SK-N-SH (cell line): ENCODE results near the gene SARDH. TPM values are rescaled to one million over a fixed set of nuclear protein-coding genes. Genes with fewer than 3 reads are reported as not detected.

ENCODE experiments used
- CTCF ChIA-PET: fragments of 300-600, 350-600 bp; formaldehyde crosslinking; extraction: SDS; loops from one replicate; lab custom pipeline; 2021; lab: Yijun Ruan, JAX
- POLR2A ChIA-PET: fragments of 350-600 bp; sonication (Branson Sonifier 250); formaldehyde crosslinking; extraction: SDS; loops from one replicate; lab custom pipeline; 2020; ENCODE audit warnings: antibody characterized with exemption, inconsistent platforms; lab: Yijun Ruan, JAX
- DNase-seq: peaks from one replicate; pipeline ENCODE4 v3.0.0; 2012
- H2AFZ ChIP-seq: fragments of 200-600 bp; sonication (generic); 2 replicates; pipeline ENCODE4 v1.8.1; 2016; ENCODE audit warnings: antibody characterized with exemption, mild to moderate bottlenecking, low read depth
- H3F3A ChIP-seq: fragments of 200-600 bp; sonication (generic); replicated peaks from 2 replicates; pipeline ENCODE3; 2016; ENCODE audit warnings: antibody characterized with exemption, mild to moderate bottlenecking; ENCODE audit not compliant: insufficient read depth
- H3K27ac ChIP-seq, 2 experiments: fragments of 200-500 bp in 1 of 2; fragments of 200-600 bp in 1 of 2; sonication (Bioruptor generic) in 1 of 2; sonication (generic), shearing (Covaris generic) in 1 of 2; 2 replicates each; pipeline versions ENCODE4 v1.5.1 to v1.6.1; 2014 to 2016; ENCODE audit warnings: low read depth in 2 of 2, inconsistent platforms in 1 of 2, low read length in 1 of 2, mild to moderate bottlenecking in 1 of 2, mixed read lengths in 1 of 2
- H3K27me3 ChIP-seq: fragments of 200-600 bp; sonication (generic), shearing (Covaris generic); 2 replicates; pipeline ENCODE4 v1.6.1; 2016; ENCODE audit warnings: mixed run types; ENCODE audit not compliant: insufficient read depth
- H3K36me3 ChIP-seq, 2 experiments: fragments of 200-500 bp in 1 of 2; fragments of 200-600 bp in 1 of 2; sonication (Bioruptor generic) in 1 of 2; sonication (generic) in 1 of 2; replicated peaks in 1 of 2; 2 replicates each; pipeline versions ENCODE3 to v1.5.1; 2014 to 2016; ENCODE audit warnings: low read length in 1 of 2, mild to moderate bottlenecking in 1 of 2; ENCODE audit not compliant: insufficient read depth in 2 of 2, control insufficient read depth in 1 of 2
- H3K4me1 ChIP-seq, 2 experiments: fragments of 200-500 bp in 1 of 2; fragments of 200-600 bp in 1 of 2; sonication (Bioruptor generic) in 1 of 2; sonication (generic), shearing (Covaris generic) in 1 of 2; 2 replicates each; pipeline versions ENCODE4 v1.5.1 to v1.6.1; 2014 to 2016; ENCODE audit warnings: low read depth in 1 of 2, low read length in 1 of 2, mixed run types in 1 of 2; ENCODE audit not compliant: insufficient read depth in 2 of 2, control insufficient read depth in 1 of 2
- H3K4me2 ChIP-seq: fragments of 200-600 bp; sonication (generic), shearing (Covaris generic); 2 replicates; pipeline ENCODE4 v1.6.1; 2017; ENCODE audit warnings: mixed run types
- H3K4me3 ChIP-seq, 2 experiments: fragments of 200-500 bp in 1 of 2; fragments of 200-600 bp in 1 of 2; sonication (Bioruptor generic) in 1 of 2; sonication (generic), shearing (Covaris generic) in 1 of 2; 2 replicates each; pipeline versions ENCODE4 v1.5.1 to v1.8.1; 2014 to 2016; ENCODE audit warnings: low read depth in 2 of 2, inconsistent platforms in 1 of 2, low read length in 1 of 2, mild to moderate bottlenecking in 1 of 2, mixed read lengths in 1 of 2, moderate library complexity in 1 of 2
- H3K79me2 ChIP-seq: fragments of 200-600 bp; sonication (generic); 2 replicates; pipeline ENCODE4 v1.8.1; 2017; ENCODE audit warnings: mild to moderate bottlenecking; ENCODE audit not compliant: insufficient read depth
- H3K9ac ChIP-seq: fragments of 200-600 bp; sonication (generic); 2 replicates; pipeline ENCODE4 v1.6.1; 2017; ENCODE audit warnings: mixed run types
- H3K9me2 ChIP-seq: fragments of 200-600 bp; sonication (generic); 2 replicates; pipeline ENCODE4 v1.6.1; 2017; ENCODE audit warnings: mixed run types
- H3K9me3 ChIP-seq: fragments of 200-600 bp; sonication (generic); 2 replicates; pipeline ENCODE4 v1.6.1; 2017; ENCODE audit warnings: mixed run types, mild to moderate bottlenecking, moderate library complexity
- H4K20me1 ChIP-seq: fragments of 200-600 bp; sonication (generic); 2 replicates; pipeline ENCODE4 v1.6.1; 2017; ENCODE audit warnings: mild to moderate bottlenecking, mixed run types; ENCODE audit not compliant: insufficient read depth
- CHD2 ChIP-seq: fragments of 150-350 bp; IDR thresholded peaks from 2 replicates; pipeline ENCODE4 v1.6.1; 2018; ENCODE audit warnings: low read length; ENCODE audit not compliant: partially characterized antibody
- EP300 ChIP-seq, 2 experiments: IDR thresholded peaks; 2 replicates each; pipeline versions ENCODE4 v1.4.0 to v1.6.1; 2012; ENCODE audit warnings: borderline replicate concordance in 1 of 2, low read depth in 1 of 2, low read length in 1 of 2
- FOSL2 ChIP-seq: IDR thresholded peaks from 2 replicates; pipeline ENCODE4 v1.4.0; 2012; ENCODE audit warnings: low read depth, mild to moderate bottlenecking, moderate library complexity, borderline replicate concordance
- FOXJ3 ChIP-seq: sonication (generic); formaldehyde crosslinking; IDR thresholded peaks from 2 replicates; pipeline ENCODE4 v1.5.1; 2020; ENCODE audit warnings: mild to moderate bottlenecking, missing genetic modification reagents
- GABPA ChIP-seq: IDR thresholded peaks from 2 replicates; pipeline ENCODE4 v1.4.0; 2012; ENCODE audit warnings: low read depth, mild to moderate bottlenecking
- MEF2A ChIP-seq: IDR thresholded peaks from 2 replicates; pipeline ENCODE4 v1.4.0; 2012; ENCODE audit warnings: low read depth, borderline replicate concordance
- RAD21 ChIP-seq: IDR thresholded peaks from 2 replicates; pipeline ENCODE4 v1.6.1; 2012; ENCODE audit warnings: mild to moderate bottlenecking, low read length
- RXRA ChIP-seq: IDR thresholded peaks from 2 replicates; pipeline ENCODE4 v1.4.0; 2012; ENCODE audit warnings: low read depth, mild to moderate bottlenecking, borderline replicate concordance
- SIN3A ChIP-seq: IDR thresholded peaks from 2 replicates; pipeline ENCODE4 v1.6.1; 2012; ENCODE audit warnings: low read depth, mild to moderate bottlenecking, low read length, moderate library complexity, borderline replicate concordance
- TCF12 ChIP-seq: IDR thresholded peaks from 2 replicates; pipeline ENCODE4 v1.4.0; 2012
- TEAD4 ChIP-seq: IDR thresholded peaks from 2 replicates; pipeline ENCODE4 v1.4.0; 2012; ENCODE audit warnings: mild to moderate bottlenecking, borderline replicate concordance; ENCODE audit not compliant: insufficient read depth
- YY1 ChIP-seq: IDR thresholded peaks from 2 replicates; pipeline ENCODE4 v1.4.0; 2012; ENCODE audit warnings: low read depth, mild to moderate bottlenecking
- WGBS: methylation state at CpG from one replicate; pipeline ENCODE4 v1.1.6; 2017; ENCODE audit warnings: low lambda C conversion rate; 5-methylcytosine and 5-hydroxymethylcytosine counted together
- polyA plus RNA-seq, 3 experiments: library from polyadenylated mRNA; depleted of rRNA; stranded (reverse); fragments of >200 nt; gene quantifications; 2 replicates each; pipeline ENCODE4 v1.2.3, GENCODE V29; 2012
- TF ChIP-seq, protein P1 (sequence below): fragments of 200-600 bp; sonication (generic); IDR thresholded peaks from 2 replicates; pipeline ENCODE4 v1.6.1; 2017; ENCODE audit warnings: antibody characterized with exemption, mild to moderate bottlenecking, moderate library complexity
- TF ChIP-seq, protein P2 (sequence below): fragments of 150-350 bp; IDR thresholded peaks from 2 replicates; pipeline ENCODE4 v1.6.1; 2017; ENCODE audit warnings: antibody characterized with exemption, low read length, low read depth, borderline replicate concordance
- TF ChIP-seq, protein P3 (sequence below): IDR thresholded peaks from 2 replicates; pipeline ENCODE4 v1.6.1; 2012; ENCODE audit warnings: mild to moderate bottlenecking, low read depth, low read length, moderate library complexity

SARDH gene
- polyA plus RNA-seq, 1 of the 3 experiments (the other 2 are of a cell fraction), result 5.9 TPM

DNA sequence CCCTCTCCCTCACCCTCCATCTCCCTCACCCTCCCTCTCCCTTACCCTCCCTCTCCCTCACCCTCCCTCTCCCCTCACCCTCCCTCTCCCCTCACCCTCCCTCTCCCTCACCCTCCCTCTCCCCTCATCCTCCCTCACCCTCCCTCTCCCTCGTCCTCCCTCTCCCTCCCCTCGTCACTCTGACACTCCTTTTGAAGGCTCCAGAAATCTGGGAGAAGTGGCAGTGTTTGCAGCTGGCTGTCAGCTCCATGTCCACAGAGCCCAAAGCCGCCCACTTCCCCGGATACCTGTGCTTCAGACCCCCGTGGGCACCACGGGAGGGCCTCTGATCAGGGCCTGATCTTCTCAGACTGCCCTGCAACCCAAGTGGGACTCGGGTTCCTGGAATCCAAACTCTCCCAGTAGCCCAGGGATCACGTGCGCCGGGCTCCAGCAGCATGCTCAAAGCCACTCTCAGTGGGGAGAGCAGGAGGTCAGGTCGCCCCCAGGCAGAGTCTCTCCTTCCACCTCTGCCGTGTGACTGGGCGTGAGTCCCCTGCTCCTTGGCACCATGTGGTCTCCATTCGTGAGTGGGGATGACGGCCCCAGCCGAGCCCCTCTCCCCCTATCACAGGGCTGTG lies 68.9 kb downstream of the SARDH start:
- H3K27ac ChIP-seq, result peak overlapping the region in 1 of 2 experiments; percentile 34; a peak in 1 of 4 replicates
- H3K4me3 ChIP-seq, result no peak overlapping the region
- no peak overlapping the region for H3K9ac ChIP-seq
- WGBS, result 73% methylated on average over 14 of the region's 16 CpGs
- H3K9me2 ChIP-seq, result no peaks in the 10 kb centered on the region
- H3K9me3 ChIP-seq, result no peaks in the 10 kb centered on the region
- no peaks in the 10 kb centered on the region for H3K79me2 ChIP-seq
- no peak overlapping the region for H2AFZ ChIP-seq
- peaks cover 0 to 32% of the 10 kb centered on the region in 2 experiments; a peak in 1 of 4 replicates for H3K4me1 ChIP-seq
- no peaks in the 10 kb centered on the region for H3K36me3 ChIP-seq
- ChIA-PET POLR2A (no interaction called here), CTCF (no interaction called here)
- H3F3A ChIP-seq, result no peaks in the 10 kb centered on the region
- H3K4me2 ChIP-seq, result no peak overlapping the region
- no peaks in the 10 kb centered on the region for H3K27me3 ChIP-seq
- no peak for DNase-seq
- TF ChIP-seq, protein P1, sequence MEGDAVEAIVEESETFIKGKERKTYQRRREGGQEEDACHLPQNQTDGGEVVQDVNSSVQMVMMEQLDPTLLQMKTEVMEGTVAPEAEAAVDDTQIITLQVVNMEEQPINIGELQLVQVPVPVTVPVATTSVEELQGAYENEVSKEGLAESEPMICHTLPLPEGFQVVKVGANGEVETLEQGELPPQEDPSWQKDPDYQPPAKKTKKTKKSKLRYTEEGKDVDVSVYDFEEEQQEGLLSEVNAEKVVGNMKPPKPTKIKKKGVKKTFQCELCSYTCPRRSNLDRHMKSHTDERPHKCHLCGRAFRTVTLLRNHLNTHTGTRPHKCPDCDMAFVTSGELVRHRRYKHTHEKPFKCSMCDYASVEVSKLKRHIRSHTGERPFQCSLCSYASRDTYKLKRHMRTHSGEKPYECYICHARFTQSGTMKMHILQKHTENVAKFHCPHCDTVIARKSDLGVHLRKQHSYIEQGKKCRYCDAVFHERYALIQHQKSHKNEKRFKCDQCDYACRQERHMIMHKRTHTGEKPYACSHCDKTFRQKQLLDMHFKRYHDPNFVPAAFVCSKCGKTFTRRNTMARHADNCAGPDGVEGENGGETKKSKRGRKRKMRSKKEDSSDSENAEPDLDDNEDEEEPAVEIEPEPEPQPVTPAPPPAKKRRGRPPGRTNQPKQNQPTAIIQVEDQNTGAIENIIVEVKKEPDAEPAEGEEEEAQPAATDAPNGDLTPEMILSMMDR, result no peak
- TF ChIP-seq RAD21 (no peak), CHD2 (no peak), RXRA (no peak), TEAD4 (no peak), SIN3A (no peak), TCF12 (no peak), FOSL2 (no peak), YY1 (no peak), FOXJ3 (CRISPR knock-in tag) (no peak), MEF2A (no peak), EP300 (IDR thresholded peaks at IDR 0.05; ENCODE audit: borderline replicate concordance in 1 of 2, low read depth in 1 of 2, low read length in 1 of 2) (no peak), GABPA (no peak)
- TF ChIP-seq, protein P2, sequence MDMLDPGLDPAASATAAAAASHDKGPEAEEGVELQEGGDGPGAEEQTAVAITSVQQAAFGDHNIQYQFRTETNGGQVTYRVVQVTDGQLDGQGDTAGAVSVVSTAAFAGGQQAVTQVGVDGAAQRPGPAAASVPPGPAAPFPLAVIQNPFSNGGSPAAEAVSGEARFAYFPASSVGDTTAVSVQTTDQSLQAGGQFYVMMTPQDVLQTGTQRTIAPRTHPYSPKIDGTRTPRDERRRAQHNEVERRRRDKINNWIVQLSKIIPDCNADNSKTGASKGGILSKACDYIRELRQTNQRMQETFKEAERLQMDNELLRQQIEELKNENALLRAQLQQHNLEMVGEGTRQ, result no peak
- TF ChIP-seq, protein P3, sequence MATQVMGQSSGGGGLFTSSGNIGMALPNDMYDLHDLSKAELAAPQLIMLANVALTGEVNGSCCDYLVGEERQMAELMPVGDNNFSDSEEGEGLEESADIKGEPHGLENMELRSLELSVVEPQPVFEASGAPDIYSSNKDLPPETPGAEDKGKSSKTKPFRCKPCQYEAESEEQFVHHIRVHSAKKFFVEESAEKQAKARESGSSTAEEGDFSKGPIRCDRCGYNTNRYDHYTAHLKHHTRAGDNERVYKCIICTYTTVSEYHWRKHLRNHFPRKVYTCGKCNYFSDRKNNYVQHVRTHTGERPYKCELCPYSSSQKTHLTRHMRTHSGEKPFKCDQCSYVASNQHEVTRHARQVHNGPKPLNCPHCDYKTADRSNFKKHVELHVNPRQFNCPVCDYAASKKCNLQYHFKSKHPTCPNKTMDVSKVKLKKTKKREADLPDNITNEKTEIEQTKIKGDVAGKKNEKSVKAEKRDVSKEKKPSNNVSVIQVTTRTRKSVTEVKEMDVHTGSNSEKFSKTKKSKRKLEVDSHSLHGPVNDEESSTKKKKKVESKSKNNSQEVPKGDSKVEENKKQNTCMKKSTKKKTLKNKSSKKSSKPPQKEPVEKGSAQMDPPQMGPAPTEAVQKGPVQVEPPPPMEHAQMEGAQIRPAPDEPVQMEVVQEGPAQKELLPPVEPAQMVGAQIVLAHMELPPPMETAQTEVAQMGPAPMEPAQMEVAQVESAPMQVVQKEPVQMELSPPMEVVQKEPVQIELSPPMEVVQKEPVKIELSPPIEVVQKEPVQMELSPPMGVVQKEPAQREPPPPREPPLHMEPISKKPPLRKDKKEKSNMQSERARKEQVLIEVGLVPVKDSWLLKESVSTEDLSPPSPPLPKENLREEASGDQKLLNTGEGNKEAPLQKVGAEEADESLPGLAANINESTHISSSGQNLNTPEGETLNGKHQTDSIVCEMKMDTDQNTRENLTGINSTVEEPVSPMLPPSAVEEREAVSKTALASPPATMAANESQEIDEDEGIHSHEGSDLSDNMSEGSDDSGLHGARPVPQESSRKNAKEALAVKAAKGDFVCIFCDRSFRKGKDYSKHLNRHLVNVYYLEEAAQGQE, result no peak
- no peaks in the 10 kb centered on the region for H4K20me1 ChIP-seq
